Neural cell (in vitro differentiated cells): Measurements from ENCODE around the gene HK2. TPM values are rescaled to one million over a fixed set of nuclear protein-coding genes. Genes with fewer than 3 reads are reported as not detected.

Experiments
- H2AFZ ChIP-seq: fragments of 200-600, 300-800 bp; sonication (generic), shearing (Covaris generic); 2 replicates; pipeline ENCODE4 v1.6.0; 2014; ENCODE audit warnings: low read depth, mild to moderate bottlenecking, antibody characterized with exemption, low read length, moderate library complexity
- H3F3A ChIP-seq: fragments of 200-600 bp; shearing (Covaris generic); 2 replicates; pipeline ENCODE4 v1.6.1; 2016; ENCODE audit warnings: mild to moderate bottlenecking, moderate library complexity, mixed read lengths, antibody characterized with exemption, low read length; ENCODE audit not compliant: insufficient read depth, poor library complexity, severe bottlenecking
- H3K27ac ChIP-seq: fragments of 200-600, 300-800 bp; sonication (generic), shearing (Covaris generic); 2 replicates; pipeline ENCODE4 v1.5.1; 2014; ENCODE audit warnings: mild to moderate bottlenecking, low read length, moderate library complexity
- H3K27me3 ChIP-seq: fragments of 300-800, 200-600 bp; sonication (generic), shearing (Covaris generic); 2 replicates; pipeline ENCODE4 v1.6.0; 2014; ENCODE audit warnings: mild to moderate bottlenecking, low read depth, low read length, moderate library complexity; ENCODE audit not compliant: insufficient read depth
- H3K36me3 ChIP-seq: fragments of 300-800, 200-600 bp; sonication (generic), shearing (Covaris generic); 2 replicates; pipeline ENCODE4 v1.5.1; 2014; ENCODE audit warnings: mild to moderate bottlenecking, antibody characterized with exemption, low read length, moderate library complexity; ENCODE audit not compliant: insufficient read depth
- H3K4me2 ChIP-seq: fragments of 300-800, 200-600 bp; sonication (generic), shearing (Covaris generic); 2 replicates; pipeline ENCODE4 v1.6.0; 2014; ENCODE audit warnings: mild to moderate bottlenecking, low read length
- H3K4me3 ChIP-seq: fragments of 300-800, 200-600 bp; sonication (generic), shearing (Covaris generic); 2 replicates; pipeline ENCODE4 v1.5.1; 2014; ENCODE audit warnings: mild to moderate bottlenecking, low read length, moderate library complexity
- H3K79me2 ChIP-seq: fragments of 200-600 bp; shearing (Covaris generic); replicated peaks from 2 replicates; pipeline ENCODE4 v1.6.0; 2014; ENCODE audit warnings: mild to moderate bottlenecking, low read length, moderate library complexity; ENCODE audit not compliant: insufficient read depth
- H3K9ac ChIP-seq: fragments of 300-800, 200-600 bp; sonication (generic), shearing (Covaris generic); 2 replicates; pipeline ENCODE4 v1.6.1; 2016; ENCODE audit warnings: mild to moderate bottlenecking, low read length, mixed read lengths
- H3K9me2 ChIP-seq: fragments of 200-600 bp; shearing (Covaris generic); 2 replicates; pipeline ENCODE4 v1.6.1; 2016; ENCODE audit warnings: mild to moderate bottlenecking, low read length, mixed read lengths; ENCODE audit not compliant: insufficient read depth
- H3K9me3 ChIP-seq: fragments of 200-600, 300-800 bp; sonication (generic), shearing (Covaris generic); 2 replicates; pipeline ENCODE4 v1.6.1; 2016; ENCODE audit warnings: mild to moderate bottlenecking, mixed run types, low read length, moderate library complexity, mixed read lengths
- H4K20me1 ChIP-seq: fragments of 200-600 bp; shearing (Covaris generic); 2 replicates; pipeline ENCODE4 v1.6.1; 2016; ENCODE audit warnings: mild to moderate bottlenecking, mixed run types; ENCODE audit not compliant: insufficient read depth
- CTCF ChIP-seq: fragments of 450-650 bp; IDR thresholded peaks from 2 replicates; pipeline ENCODE4 v1.5.1; 2014; ENCODE audit warnings: antibody characterized with exemption, mild to moderate bottlenecking, moderate library complexity; ENCODE audit not compliant: poor library complexity, severe bottlenecking
- EP300 ChIP-seq: fragments of 450-650 bp; conservative IDR thresholded peaks from 2 replicates; pipeline ENCODE4 v1.6.1; 2014; ENCODE audit warnings: antibody characterized with exemption, mild to moderate bottlenecking, moderate library complexity; ENCODE audit not compliant: poor library complexity, severe bottlenecking
- EZH2 ChIP-seq: fragments of 200-600, 300-800 bp; shearing (Covaris generic), sonication (generic); IDR thresholded peaks from 2 replicates; pipeline ENCODE4 v1.6.1; 2014; ENCODE audit warnings: antibody characterized with exemption, low read length, borderline replicate concordance, mild to moderate bottlenecking; ENCODE audit not compliant: insufficient read depth, poor library complexity, severe bottlenecking
- MXI1 ChIP-seq: fragments of 450-650 bp; conservative IDR thresholded peaks from 2 replicates; pipeline ENCODE4 v1.6.1; 2014; ENCODE audit warnings: antibody characterized with exemption, mild to moderate bottlenecking; ENCODE audit not compliant: poor library complexity, severe bottlenecking
- POLR2AphosphoS5 ChIP-seq: IDR thresholded peaks from 2 replicates; pipeline ENCODE4 v1.6.1; 2012
- RAD21 ChIP-seq: fragments of 450-650 bp; conservative IDR thresholded peaks from 2 replicates; pipeline ENCODE4 v1.6.1; 2014; ENCODE audit warnings: antibody characterized with exemption, mild to moderate bottlenecking, moderate library complexity
- REST ChIP-seq: IDR thresholded peaks from 2 replicates; pipeline ENCODE4 v1.6.1; 2012; ENCODE audit warnings: borderline replicate concordance
- SMC3 ChIP-seq: fragments of 450-650 bp; conservative IDR thresholded peaks from 2 replicates; pipeline ENCODE4 v1.6.1; 2014; ENCODE audit warnings: antibody characterized with exemption, mild to moderate bottlenecking, moderate library complexity; ENCODE audit not compliant: poor library complexity
- TAF1 ChIP-seq: IDR thresholded peaks from 2 replicates; pipeline ENCODE4 v1.6.1; 2012; ENCODE audit warnings: low read depth
- polyA plus RNA-seq: library from polyadenylated mRNA; depleted of rRNA; stranded (reverse); fragments of >200 nt; gene quantifications from 2 replicates; pipeline ENCODE4 v1.2.3, GENCODE V29; 2014

Gene HK2
- polyA plus RNA-seq, 1 donor from 2014 or later = 0.47 TPM

- Histone ChIP-seq H3K9ac (no peak overlapping the region), H3K4me2 (no peak overlapping the region)
- TF ChIP-seq CTCF = no peak
- TF ChIP-seq TAF1 = no peak
- TF ChIP-seq MXI1 = no peak
- TF ChIP-seq EZH2 = no peak
- TF ChIP-seq REST = no peak
- no peak for TF ChIP-seq EP300
- no peak for TF ChIP-seq SMC3
- TF ChIP-seq POLR2AphosphoS5 = no peak
- TF ChIP-seq RAD21 = no peak
These were observed 58.7 kb downstream of the HK2 start for GRCh38 chr2:74892609-74893008.

GRCh38 chr2:74893332-74893731, 59.4 kb downstream of the HK2 start:
- no peak overlapping the region for H3K4me3 ChIP-seq
- no peaks in the 10 kb centered on the region for H3K9me3 ChIP-seq
- H3K79me2 ChIP-seq = no peaks in the 10 kb centered on the region
- H3K9me2 ChIP-seq = no peaks in the 10 kb centered on the region
- H3K4me2 ChIP-seq = no peak overlapping the region
- H2AFZ ChIP-seq = no peak overlapping the region
- H3K9ac ChIP-seq = no peak overlapping the region
- no peaks in the 10 kb centered on the region for H3F3A ChIP-seq
- H3K27ac ChIP-seq = no peak overlapping the region
- TF ChIP-seq MXI1 = no peak
- no peak for TF ChIP-seq RAD21
- TF ChIP-seq POLR2AphosphoS5 = no peak
- no peaks in the 10 kb centered on the region for H3K27me3 ChIP-seq
- no peaks in the 10 kb centered on the region for H3K36me3 ChIP-seq
- no peaks in the 10 kb centered on the region for H4K20me1 ChIP-seq

More at GRCh38 chr2:74892609-74893008, 58.7 kb downstream of the HK2 start:
- no peak overlapping the region for H3K27ac ChIP-seq
- no peaks in the 10 kb centered on the region for H4K20me1 ChIP-seq
- H3K27me3 ChIP-seq = no peaks in the 10 kb centered on the region
- no peaks in the 10 kb centered on the region for H3K79me2 ChIP-seq
- no peak overlapping the region for H3K4me3 ChIP-seq
- no peak overlapping the region for H2AFZ ChIP-seq
- H3F3A ChIP-seq = no peaks in the 10 kb centered on the region
- no peaks in the 10 kb centered on the region for H3K9me2 ChIP-seq
- H3K36me3 ChIP-seq = no peaks in the 10 kb centered on the region
- H3K9me3 ChIP-seq = no peaks in the 10 kb centered on the region
